Kidney epithelial cell (primary cell): Measurements from ENCODE around the gene AIFM2. TPM values are rescaled to one million over a fixed set of nuclear protein-coding genes. Genes with fewer than 3 reads are reported as not detected.

Experiments used
- DNase-seq: peaks from one replicate; pipeline ENCODE4 v3.0.0-alpha.2; 2010; ENCODE audit warnings: low read depth
- H3K27me3 ChIP-seq: 2 replicates; pipeline ENCODE4 v1.6.0; 2011; ENCODE audit warnings: low read length; ENCODE audit not compliant: control insufficient read depth, insufficient read depth
- H3K36me3 ChIP-seq: 2 replicates; pipeline ENCODE4 v1.5.1; 2011; ENCODE audit warnings: low read length; ENCODE audit not compliant: control insufficient read depth, insufficient read depth
- H3K4me3 ChIP-seq: 2 replicates; pipeline ENCODE4 v1.5.1; 2011; ENCODE audit warnings: low read depth, mild to moderate bottlenecking, control low read depth, low read length
- total RNA-seq: library from RNA; depleted of rRNA; stranded (reverse); fragments of >200 nt; gene quantifications from 2 replicates; pipeline ENCODE4 v1.2.3, GENCODE V29; 2015
- TF ChIP-seq, protein P1 (sequence below): IDR thresholded peaks from 2 replicates; pipeline ENCODE4 v1.5.1; 2011; ENCODE audit warnings: mild to moderate bottlenecking, moderate library complexity, low read length, control low read depth, inconsistent platforms; ENCODE audit not compliant: insufficient read depth, poor library complexity, severe bottlenecking

The AIFM2 gene
- total RNA-seq, 1 donor from 2014 or later: 12.4 TPM

DNA sequence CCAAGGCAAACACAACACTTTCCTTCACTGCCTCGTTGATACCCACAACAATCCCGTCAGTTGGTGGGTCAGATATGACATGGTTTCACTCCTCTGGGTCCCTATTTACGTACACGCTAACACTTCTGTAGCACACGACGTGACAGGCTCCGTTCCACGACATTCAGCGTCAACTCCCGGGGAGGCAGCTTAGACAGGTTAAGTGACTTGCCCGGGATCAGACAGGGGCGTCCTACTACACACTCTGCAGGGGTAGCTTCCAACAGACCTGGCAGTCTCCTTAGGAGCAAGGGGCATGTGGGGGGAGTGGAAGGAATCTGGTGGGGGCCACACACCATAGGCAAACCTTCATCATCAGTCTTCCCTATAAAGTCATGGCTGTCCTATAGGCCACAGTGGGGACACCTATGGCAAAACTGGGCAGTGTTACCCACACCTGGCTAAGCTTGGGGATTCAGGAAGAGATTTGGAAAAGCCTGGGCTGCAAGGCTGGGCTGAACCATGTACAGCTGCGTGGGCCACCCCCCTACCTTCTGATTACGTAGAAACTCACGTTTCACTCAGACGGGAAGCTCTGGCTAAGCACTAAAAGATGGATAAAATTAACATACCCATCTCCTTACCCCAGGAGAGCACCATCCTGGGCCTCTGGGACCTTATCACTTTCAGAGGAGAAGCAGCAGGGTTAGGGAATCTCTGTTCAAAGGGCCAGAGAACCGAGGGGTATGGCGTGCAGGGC is 11.9 kb upstream of the AIFM2 start:
- TF ChIP-seq, protein P1, sequence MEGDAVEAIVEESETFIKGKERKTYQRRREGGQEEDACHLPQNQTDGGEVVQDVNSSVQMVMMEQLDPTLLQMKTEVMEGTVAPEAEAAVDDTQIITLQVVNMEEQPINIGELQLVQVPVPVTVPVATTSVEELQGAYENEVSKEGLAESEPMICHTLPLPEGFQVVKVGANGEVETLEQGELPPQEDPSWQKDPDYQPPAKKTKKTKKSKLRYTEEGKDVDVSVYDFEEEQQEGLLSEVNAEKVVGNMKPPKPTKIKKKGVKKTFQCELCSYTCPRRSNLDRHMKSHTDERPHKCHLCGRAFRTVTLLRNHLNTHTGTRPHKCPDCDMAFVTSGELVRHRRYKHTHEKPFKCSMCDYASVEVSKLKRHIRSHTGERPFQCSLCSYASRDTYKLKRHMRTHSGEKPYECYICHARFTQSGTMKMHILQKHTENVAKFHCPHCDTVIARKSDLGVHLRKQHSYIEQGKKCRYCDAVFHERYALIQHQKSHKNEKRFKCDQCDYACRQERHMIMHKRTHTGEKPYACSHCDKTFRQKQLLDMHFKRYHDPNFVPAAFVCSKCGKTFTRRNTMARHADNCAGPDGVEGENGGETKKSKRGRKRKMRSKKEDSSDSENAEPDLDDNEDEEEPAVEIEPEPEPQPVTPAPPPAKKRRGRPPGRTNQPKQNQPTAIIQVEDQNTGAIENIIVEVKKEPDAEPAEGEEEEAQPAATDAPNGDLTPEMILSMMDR: no peak
- DNase-seq: no peak
- Histone ChIP-seq H3K4me3 (no peak overlapping the region), H3K36me3 (no peaks in the 10 kb centered on the region), H3K27me3 (no peaks in the 10 kb centered on the region)

DNA sequence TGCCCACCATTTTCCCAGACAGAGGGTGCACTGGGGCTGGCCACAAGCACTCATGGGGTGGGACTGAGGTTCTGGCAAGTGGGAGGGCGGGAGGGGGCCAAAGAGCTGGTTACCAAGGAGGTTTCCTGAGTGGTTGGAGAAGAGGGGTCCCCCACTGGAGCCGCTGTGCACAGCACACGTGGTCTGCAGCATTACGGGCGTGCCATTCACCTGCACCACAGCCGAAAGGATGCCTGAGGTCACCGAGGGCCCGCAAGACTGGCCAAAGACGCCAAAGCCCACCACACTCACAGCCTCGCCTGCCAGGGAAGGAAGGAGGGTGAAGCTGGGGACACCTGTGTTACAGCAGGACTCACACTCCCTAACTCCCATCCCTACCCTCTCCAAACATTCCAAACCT is 9.9 kb upstream of the AIFM2 start:
- no peak overlapping the region for H3K4me3 ChIP-seq
- TF ChIP-seq, protein P1: no peak
- no peaks in the 10 kb centered on the region for H3K27me3 ChIP-seq
- H3K36me3 ChIP-seq: no peaks in the 10 kb centered on the region
- DNase-seq: no peak

DNA sequence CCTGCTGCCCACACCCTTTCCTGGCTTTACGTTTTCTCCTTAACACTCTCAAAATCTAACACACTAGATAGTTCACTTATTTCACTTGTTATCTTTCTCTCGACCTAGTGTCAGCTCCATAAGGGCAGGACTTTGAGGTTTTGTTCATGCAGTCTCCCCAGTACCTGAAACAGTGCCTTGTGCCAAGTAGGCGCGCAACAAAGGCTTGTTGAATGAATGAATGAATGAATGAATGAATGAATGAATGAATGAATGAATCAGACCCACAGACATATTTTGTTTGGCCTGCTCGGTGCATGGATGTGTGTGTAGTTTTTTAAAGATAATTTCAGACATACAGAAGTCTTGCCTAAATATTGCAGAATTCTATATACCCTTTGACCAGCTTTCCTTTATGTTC is 7.7 kb upstream of the AIFM2 start:
- TF ChIP-seq, protein P1: no peak
- no peak for DNase-seq
- Histone ChIP-seq H3K4me3 (no peak overlapping the region), H3K36me3 (no peaks in the 10 kb centered on the region), H3K27me3 (no peaks in the 10 kb centered on the region)

DNA sequence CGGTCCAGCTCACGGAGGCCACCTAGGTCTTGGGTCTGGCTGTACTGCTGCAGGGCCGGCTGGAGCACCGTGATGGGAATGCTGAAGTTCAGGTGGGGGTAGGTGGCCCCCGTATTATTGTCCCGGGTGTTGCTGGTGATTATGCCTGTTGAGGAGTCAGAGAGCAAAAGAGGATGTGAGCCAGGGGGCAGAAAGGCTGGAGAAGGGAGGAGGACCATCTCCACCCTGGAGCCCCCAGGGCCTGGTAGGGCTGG is 7.3 kb upstream of the AIFM2 start:
- no peak overlapping the region for H3K4me3 ChIP-seq
- DNase-seq: no peak
- H3K27me3 ChIP-seq: no peaks in the 10 kb centered on the region
- no peaks in the 10 kb centered on the region for H3K36me3 ChIP-seq
- TF ChIP-seq, protein P1: no peak

DNA sequence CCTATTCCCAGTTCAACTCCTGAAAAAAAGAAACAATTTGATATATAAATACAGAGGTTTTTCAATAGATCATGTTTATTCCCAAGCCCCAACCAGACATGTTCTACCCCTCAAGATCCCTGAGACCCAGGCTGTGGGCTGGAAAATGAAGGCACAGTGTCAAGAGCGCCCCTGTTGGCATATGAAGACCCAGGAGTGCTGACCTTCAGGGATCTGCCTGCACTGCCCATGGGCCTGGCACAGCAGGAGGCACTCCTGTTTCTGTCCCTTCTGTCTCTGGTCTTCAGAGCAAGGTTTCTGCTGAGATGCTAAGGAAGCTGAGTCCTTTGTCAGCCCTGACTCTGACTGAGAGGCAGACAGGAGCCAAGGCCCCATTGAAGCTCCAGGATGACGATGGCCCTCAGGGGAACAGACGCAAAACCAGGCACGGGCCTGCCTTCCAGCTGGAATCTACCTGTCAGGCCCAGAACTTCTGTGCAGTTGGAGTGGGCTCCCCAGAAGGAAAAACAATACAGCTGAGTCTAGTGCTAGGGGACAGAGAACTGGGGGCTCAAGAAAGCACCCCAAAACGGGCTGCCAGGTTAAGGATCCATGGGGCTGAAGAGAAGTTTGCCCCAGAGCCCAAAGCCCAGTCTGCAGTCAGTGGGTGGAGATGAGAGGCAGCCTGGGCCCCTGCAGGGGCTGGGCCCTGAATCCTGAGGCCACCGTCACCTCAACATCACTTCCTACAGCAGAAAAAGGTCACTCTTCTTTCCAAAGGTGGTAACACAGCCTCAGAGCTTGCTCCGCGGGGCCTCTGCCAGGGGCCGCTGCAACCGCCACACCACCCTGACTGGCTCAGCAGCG is 6.7 kb upstream of the AIFM2 start:
- H3K27me3 ChIP-seq: no peaks in the 10 kb centered on the region
- no peak for DNase-seq
- no peaks in the 10 kb centered on the region for H3K36me3 ChIP-seq
- H3K4me3 ChIP-seq: no peak overlapping the region
- TF ChIP-seq, protein P1: no peak
